B cell (primary cell): ENCODE results near the gene EIF2A.

Experiments
- EZH2 ChIP-seq: IDR thresholded peaks from 2 replicates; pipeline ENCODE4 v1.6.1; 2012; ENCODE audit warnings: borderline replicate concordance, low read depth, mild to moderate bottlenecking, moderate library complexity, low read length; ENCODE audit not compliant: insufficient read depth, poor library complexity, severe bottlenecking
- TF ChIP-seq, protein P1 (sequence below): fragments of 200-600 bp; IDR thresholded peaks from one replicate; pipeline ENCODE4 v1.8.0; 2022; ENCODE audit warnings: antibody characterized with exemption, mild to moderate bottlenecking

DNA sequence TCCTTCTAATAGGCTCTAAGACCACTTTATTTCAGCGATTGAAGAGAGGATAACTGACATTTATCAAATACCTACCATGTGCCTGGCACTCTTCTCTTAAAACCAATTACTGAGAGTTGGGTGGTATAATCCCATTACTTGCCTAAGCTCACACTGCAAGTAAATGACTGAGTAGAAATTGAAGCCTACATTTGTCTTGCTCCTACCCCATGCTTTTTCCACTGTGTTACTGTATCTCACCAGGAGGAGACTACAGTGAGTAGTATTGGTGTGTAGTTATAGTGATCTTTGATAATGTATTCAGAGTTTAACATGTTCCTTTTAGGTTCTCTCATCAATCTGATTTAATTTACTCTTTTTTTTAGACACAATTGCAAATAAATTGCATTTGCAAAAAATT is 20.7 kb downstream of the EIF2A start:
- TF ChIP-seq, protein P1, sequence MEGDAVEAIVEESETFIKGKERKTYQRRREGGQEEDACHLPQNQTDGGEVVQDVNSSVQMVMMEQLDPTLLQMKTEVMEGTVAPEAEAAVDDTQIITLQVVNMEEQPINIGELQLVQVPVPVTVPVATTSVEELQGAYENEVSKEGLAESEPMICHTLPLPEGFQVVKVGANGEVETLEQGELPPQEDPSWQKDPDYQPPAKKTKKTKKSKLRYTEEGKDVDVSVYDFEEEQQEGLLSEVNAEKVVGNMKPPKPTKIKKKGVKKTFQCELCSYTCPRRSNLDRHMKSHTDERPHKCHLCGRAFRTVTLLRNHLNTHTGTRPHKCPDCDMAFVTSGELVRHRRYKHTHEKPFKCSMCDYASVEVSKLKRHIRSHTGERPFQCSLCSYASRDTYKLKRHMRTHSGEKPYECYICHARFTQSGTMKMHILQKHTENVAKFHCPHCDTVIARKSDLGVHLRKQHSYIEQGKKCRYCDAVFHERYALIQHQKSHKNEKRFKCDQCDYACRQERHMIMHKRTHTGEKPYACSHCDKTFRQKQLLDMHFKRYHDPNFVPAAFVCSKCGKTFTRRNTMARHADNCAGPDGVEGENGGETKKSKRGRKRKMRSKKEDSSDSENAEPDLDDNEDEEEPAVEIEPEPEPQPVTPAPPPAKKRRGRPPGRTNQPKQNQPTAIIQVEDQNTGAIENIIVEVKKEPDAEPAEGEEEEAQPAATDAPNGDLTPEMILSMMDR = no peak
- TF ChIP-seq EZH2 = no peak
